AG09309 (cell line): ENCODE results near the gene ZC3H18.

Source experiments
- DNase-seq: peaks from one replicate; pipeline ENCODE4 v3.0.0-alpha.2; 2010; ENCODE audit warnings: low read depth
- H3K4me3 ChIP-seq: 2 replicates; pipeline ENCODE4 v1.5.1; 2011; ENCODE audit warnings: mild to moderate bottlenecking, low read depth, low read length, moderate library complexity; ENCODE audit not compliant: control insufficient read depth
- TF ChIP-seq, protein P1 (sequence below): IDR thresholded peaks from 2 replicates; pipeline ENCODE4 v1.5.1; 2011; ENCODE audit warnings: mild to moderate bottlenecking, low read depth, low read length, inconsistent platforms; ENCODE audit not compliant: insufficient read depth, control insufficient read depth; ENCODE audit errors: missing control alignments

The ZC3H18 gene

DNA sequence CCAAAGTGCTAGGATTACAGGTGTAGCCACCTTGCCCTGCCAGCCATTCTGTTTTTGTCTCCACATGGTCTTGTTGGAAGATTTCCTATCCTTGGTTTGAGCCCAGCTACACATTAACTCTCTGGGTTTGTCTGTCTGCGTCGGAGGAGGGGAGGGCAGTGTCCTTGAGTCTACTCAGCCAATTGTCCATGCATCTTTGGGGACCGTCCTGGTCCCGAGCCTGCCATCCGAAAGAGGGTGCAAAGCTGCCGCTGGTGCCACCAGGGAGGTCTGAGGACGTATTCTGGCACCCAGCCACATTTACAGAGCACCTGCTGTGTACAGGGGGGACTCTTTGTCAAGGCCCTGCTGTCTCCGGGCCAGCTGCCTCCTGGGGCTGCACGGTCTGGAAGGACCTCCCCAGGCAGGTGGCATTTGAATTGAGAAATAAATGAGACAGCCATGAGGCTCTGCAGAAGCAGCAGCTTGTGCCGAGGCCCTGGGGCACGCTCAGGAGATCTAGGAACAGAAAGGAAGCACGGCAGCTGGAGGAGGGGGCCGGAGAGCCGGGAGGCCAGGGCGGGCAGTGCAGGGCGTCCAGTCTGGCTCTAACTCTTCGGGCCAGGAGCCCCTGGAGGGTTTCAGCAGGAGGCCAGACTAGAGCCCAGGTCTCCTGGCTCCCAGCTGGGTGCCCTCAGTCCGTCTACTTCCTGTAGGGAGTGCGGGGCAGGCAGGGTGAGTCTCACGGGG is 79.2 kb downstream of the ZC3H18 start:
- TF ChIP-seq, protein P1, sequence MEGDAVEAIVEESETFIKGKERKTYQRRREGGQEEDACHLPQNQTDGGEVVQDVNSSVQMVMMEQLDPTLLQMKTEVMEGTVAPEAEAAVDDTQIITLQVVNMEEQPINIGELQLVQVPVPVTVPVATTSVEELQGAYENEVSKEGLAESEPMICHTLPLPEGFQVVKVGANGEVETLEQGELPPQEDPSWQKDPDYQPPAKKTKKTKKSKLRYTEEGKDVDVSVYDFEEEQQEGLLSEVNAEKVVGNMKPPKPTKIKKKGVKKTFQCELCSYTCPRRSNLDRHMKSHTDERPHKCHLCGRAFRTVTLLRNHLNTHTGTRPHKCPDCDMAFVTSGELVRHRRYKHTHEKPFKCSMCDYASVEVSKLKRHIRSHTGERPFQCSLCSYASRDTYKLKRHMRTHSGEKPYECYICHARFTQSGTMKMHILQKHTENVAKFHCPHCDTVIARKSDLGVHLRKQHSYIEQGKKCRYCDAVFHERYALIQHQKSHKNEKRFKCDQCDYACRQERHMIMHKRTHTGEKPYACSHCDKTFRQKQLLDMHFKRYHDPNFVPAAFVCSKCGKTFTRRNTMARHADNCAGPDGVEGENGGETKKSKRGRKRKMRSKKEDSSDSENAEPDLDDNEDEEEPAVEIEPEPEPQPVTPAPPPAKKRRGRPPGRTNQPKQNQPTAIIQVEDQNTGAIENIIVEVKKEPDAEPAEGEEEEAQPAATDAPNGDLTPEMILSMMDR = no peak
- DNase-seq = no peak
- H3K4me3 ChIP-seq = peak overlapping the region; percentile 81; the same call in 1 of the 2 replicates

DNA sequence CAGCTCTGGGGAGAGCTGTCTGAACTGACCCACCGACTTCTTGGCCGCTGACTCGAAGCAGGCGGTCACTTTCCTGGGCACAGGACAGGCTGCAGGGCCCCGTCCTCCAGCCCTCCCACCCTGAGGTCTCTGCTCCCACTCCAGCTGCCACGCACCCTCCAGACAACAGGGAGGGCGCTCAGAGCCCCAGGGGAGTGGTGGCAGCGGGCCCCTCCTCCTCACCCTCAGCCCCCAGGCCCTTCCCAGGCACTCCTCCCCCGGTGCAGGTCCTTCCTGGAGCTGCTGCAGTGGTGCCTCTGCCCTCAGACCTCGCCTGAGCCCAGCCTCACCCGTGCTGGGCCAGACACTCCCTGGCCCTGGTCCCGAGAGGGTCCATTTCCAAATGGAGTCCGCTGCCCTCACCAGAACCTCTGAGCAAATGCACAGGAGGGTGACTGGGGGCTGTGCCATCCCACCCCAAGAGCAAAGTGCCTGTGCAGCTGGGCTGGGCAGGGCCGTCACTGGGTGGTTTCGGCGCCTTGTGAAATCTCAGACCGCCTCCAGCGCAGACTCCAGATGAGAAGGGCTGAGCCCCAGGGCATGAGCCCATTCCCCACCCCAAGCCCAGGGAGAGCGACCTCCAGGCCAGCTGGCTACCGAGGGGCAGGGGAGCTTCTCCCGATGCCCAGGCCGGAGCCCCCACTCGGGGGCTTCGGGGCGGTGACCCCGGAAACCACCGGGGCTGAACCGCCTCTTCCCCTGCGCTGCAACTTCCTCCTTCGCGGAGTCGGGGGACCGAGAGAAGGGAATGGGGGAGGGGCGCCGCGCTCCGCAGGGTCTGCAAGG is 79.9 kb downstream of the ZC3H18 start:
- peak overlapping the region; percentile 81 for H3K4me3 ChIP-seq
- no peak for DNase-seq
- TF ChIP-seq, protein P1 = no peak

DNA sequence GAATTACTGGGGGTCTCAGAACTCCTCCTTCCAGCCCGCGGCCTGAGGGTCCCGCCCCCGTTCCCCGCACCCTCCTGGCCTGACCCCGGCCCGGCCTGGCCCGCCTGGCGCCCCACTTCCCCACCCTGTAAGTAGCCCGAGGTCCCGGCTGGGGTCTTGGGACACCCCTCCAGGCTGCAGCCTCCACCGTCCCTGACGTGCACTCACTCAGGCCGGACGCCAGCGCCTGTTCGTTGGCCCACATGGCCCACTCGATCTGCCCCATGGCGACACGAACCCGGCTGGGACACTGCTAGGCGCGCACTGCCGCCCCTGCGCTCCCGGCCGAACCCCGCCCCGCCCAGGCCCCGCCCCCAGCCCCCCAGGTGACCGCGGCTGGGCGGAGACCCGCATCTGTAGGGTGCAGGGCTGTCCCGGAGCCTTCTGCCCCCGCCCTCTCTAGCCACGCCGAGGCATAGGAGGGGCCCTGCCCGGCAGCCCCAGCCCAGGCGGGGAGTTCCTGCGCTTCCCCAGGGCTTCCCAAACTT is 80.6 kb downstream of the ZC3H18 start, which contains the start of gene CYBA:
TSS of gene CYBA (minus strand) at position 305 of the 527 bp plus-strand sequence. CDS start at position 265, 40 bp downstream.
- peak within 1 kb of the TSS; percentile 81 for H3K4me3 ChIP-seq
- no peak for DNase-seq
- TF ChIP-seq, protein P1 = no peak

DNA sequence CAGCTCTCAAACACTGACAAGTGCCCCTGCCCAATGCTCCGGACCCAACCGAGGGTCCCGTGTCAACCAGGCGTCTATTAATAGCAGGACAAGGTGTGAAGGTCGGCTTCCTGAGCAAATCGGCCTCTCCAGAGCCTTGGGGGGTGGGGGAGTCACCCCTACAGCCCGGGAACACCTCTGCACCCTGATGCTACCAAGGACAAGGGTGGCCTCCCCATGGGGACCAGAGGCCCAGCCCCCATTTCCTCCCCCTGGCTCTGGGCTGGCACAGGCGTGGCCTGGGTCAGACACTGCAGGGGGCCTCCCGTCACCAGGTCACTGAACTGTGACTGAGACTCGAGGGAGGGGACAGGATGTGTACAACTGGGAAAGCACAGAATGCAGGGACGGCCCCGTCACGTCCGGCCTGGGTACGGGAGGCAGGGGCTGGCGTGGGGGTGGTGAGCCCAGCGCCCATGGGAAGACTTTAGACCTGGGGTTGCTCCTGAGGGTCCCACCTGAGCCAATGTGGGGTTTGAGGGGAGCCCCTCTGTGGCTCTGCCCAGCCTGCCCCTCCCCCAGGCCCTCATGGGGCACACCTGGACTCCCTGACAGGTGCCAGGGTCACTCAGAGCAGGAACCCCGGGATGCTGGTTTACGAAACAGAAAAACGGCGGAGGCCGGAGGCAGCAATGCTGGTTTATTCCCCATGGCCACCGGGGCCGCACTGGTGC is 81.2 kb downstream of the ZC3H18 start:
- peak overlapping the region; percentile 81 for H3K4me3 ChIP-seq
- DNase-seq = no peak
- TF ChIP-seq, protein P1 = no peak

DNA sequence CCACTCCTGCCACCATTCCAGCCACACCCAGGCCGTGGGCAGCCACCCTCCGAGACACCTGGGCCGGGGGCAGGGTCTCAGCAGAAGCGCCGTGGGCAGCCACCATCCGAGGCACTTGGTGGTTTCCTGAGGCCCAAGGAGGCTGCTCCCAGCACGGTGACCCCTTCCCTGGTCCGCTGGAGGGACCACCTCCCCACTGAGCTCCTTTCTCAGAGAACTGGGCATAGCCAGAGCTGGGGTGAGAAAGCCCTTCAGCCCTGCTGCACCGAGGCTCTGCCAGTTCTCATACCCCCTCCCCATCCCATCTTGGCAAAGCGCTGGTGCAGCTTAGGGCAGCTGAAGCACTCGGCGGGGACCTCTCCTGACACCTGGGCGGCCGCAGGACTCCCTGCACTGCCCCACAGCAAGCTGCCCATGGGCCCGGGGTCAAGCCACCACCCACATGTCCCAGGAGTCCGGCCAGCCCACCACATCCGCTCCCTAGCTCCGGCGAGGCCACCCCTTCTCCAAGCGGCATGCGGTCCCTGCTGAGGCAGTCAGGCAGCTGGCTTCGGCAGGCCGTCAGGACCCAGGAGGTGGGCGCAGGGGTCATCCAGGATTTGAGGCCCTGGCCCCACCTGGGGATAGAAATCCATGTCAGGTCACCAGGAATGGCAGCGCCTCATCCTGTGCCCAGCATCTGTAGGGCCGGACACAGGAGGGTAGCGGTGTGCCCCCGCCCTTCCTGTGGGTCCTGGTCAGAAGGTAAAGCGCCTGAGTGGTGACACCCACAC is 82.0 kb downstream of the ZC3H18 start:
- no peak overlapping the region for H3K4me3 ChIP-seq
- TF ChIP-seq, protein P1 = no peak
- no peak for DNase-seq

DNA sequence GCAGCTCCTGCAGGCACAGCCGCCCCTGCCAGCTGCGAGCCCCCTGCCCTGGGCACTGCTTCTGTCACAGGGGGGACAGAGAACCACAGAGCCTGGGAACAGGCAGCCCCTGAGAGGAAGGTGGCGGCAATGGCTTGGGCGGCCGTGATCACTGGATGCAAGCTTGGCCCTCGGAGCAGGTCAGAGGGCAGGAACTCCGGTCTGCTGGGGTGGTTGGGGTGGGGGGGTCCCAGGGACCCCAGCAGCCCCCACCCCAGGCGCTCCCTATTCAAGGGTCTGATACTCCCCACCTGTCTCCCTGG is 82.5 kb downstream of the ZC3H18 start:
- DNase-seq = no peak
- TF ChIP-seq, protein P1 = no peak
- H3K4me3 ChIP-seq = no peak overlapping the region
